Measurements from ENCODE around the gene SLC15A2. TPM values are rescaled to one million over a fixed set of nuclear protein-coding genes. Genes with fewer than 3 reads are reported as not detected.

SLC15A2 gene
- total and polyA plus RNA-seq, 10 of the 15 experiments (the other 5 are each of a cell fraction or from before 2014, with no cell fraction given), result 0.64 to 7.2 (median 2.4) TPM

DNA sequence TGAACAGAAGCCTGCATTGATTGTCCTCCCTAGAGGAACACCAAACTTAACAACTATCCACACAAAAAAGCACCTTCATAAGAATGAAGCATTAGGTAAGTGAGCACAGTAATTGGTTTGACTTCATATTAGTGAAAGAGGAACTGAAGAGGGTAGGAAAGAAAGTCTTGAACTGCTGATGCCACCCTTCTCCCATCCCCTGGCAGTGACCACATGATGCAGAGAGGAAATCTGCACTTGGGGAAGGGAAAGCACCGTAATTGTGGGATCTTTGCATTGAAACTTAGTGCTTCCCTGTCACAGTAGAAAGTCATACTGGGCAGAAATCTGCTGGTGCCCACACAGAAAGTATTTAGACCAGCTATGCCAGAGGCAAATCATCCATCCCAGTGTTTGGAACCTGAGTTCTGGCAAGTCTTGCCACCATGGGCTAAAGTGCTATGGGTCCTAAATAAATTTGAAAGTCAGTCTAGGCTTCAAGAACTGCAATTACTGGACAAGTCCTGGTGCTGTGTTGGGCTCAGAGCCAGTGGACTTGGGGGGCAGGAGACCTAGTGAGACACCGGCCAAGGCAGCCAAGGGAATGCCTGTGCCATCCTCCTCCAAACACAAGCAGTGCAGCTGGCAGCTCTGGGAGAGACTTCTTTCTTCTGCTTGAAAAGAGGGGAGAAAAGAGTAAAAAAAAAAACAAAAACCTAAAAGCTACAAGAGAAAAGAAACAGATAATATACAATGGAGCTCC is 63.6 kb downstream of the SLC15A2 start (continued):
- TF ChIP-seq YBX1 (IDR thresholded peaks at IDR 0.05), result no peak
- no peak for TF ChIP-seq FOXK2 (IDR thresholded peaks at IDR 0.05)
- no peak for TF ChIP-seq SIN3A (IDR thresholded peaks at IDR 0.05; ENCODE audit: low read depth, low read length)
- no peak for TF ChIP-seq SRF (IDR thresholded peaks at IDR 0.05; ENCODE audit: low read depth in 2 of 2, low read length in 2 of 2)
- TF ChIP-seq IKZF2 (IDR thresholded peaks at IDR 0.05), result peak; percentile 92 to 94
- 0 out of 2 replicates have a peak, but pooled peaks have one; percentile 24 for TF ChIP-seq BCL11A (IDR thresholded peaks at IDR 0.05; ENCODE audit: low read depth, low read length)
- TF ChIP-seq SIX5 (IDR thresholded peaks at IDR 0.05; ENCODE audit: low read depth, low read length, severe bottlenecking), result no peak
- TF ChIP-seq, protein P1, sequence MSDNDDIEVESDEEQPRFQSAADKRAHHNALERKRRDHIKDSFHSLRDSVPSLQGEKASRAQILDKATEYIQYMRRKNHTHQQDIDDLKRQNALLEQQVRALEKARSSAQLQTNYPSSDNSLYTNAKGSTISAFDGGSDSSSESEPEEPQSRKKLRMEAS (IDR thresholded peaks at IDR 0.05; ENCODE audit: low read depth, low read length), result no peak
- TF ChIP-seq PAX5 (IDR thresholded peaks at IDR 0.05; ENCODE audit: borderline replicate concordance, low read depth, low read length), result no peak
- TF ChIP-seq IRF4 (IDR thresholded peaks at IDR 0.05; ENCODE audit: low read depth, low read length), result no peak
- TF ChIP-seq, protein P2, sequence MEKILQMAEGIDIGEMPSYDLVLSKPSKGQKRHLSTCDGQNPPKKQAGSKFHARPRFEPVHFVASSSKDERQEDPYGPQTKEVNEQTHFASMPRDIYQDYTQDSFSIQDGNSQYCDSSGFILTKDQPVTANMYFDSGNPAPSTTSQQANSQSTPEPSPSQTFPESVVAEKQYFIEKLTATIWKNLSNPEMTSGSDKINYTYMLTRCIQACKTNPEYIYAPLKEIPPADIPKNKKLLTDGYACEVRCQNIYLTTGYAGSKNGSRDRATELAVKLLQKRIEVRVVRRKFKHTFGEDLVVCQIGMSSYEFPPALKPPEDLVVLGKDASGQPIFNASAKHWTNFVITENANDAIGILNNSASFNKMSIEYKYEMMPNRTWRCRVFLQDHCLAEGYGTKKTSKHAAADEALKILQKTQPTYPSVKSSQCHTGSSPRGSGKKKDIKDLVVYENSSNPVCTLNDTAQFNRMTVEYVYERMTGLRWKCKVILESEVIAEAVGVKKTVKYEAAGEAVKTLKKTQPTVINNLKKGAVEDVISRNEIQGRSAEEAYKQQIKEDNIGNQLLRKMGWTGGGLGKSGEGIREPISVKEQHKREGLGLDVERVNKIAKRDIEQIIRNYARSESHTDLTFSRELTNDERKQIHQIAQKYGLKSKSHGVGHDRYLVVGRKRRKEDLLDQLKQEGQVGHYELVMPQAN (conservative IDR thresholded peaks at IDR 0.05), result no peak
- TF ChIP-seq KLF5 (IDR thresholded peaks at IDR 0.05; ENCODE audit: partially characterized antibody), result no peak
- no peak for TF ChIP-seq BRCA1 (IDR thresholded peaks at IDR 0.05; ENCODE audit: low read depth, low read length)
- no peak for TF ChIP-seq ZNF384 (IDR thresholded peaks at IDR 0.05; ENCODE audit: borderline replicate concordance, low read depth, low read length)
- TF ChIP-seq FOXM1 (IDR thresholded peaks at IDR 0.05; ENCODE audit: low read depth, low read length), result no peak
- TF ChIP-seq, protein P3, sequence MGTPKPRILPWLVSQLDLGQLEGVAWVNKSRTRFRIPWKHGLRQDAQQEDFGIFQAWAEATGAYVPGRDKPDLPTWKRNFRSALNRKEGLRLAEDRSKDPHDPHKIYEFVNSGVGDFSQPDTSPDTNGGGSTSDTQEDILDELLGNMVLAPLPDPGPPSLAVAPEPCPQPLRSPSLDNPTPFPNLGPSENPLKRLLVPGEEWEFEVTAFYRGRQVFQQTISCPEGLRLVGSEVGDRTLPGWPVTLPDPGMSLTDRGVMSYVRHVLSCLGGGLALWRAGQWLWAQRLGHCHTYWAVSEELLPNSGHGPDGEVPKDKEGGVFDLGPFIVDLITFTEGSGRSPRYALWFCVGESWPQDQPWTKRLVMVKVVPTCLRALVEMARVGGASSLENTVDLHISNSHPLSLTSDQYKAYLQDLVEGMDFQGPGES (IDR thresholded peaks at IDR 0.05), result no peak
- no peak for TF ChIP-seq ZNF274 (IDR thresholded peaks at IDR 0.05; ENCODE audit: insufficient read depth, insufficient read length)
